ENCODE results near the gene SEL1L.

SEL1L gene

GRCh38 chr14:81571437-81571836, 37.8 kb upstream of the SEL1L start (continued):
- no peak for TF ChIP-seq INSM2 (tag by site-specific recombination; IDR thresholded peaks at IDR 0.05)
- TF ChIP-seq, protein P1, sequence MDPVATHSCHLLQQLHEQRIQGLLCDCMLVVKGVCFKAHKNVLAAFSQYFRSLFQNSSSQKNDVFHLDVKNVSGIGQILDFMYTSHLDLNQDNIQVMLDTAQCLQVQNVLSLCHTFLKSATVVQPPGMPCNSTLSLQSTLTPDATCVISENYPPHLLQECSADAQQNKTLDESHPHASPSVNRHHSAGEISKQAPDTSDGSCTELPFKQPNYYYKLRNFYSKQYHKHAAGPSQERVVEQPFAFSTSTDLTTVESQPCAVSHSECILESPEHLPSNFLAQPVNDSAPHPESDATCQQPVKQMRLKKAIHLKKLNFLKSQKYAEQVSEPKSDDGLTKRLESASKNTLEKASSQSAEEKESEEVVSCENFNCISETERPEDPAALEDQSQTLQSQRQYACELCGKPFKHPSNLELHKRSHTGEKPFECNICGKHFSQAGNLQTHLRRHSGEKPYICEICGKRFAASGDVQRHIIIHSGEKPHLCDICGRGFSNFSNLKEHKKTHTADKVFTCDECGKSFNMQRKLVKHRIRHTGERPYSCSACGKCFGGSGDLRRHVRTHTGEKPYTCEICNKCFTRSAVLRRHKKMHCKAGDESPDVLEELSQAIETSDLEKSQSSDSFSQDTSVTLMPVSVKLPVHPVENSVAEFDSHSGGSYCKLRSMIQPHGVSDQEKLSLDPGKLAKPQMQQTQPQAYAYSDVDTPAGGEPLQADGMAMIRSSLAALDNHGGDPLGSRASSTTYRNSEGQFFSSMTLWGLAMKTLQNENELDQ (tag by site-specific recombination; IDR thresholded peaks at IDR 0.05; ENCODE audit: low read depth): no peak
- TF ChIP-seq, protein P2, sequence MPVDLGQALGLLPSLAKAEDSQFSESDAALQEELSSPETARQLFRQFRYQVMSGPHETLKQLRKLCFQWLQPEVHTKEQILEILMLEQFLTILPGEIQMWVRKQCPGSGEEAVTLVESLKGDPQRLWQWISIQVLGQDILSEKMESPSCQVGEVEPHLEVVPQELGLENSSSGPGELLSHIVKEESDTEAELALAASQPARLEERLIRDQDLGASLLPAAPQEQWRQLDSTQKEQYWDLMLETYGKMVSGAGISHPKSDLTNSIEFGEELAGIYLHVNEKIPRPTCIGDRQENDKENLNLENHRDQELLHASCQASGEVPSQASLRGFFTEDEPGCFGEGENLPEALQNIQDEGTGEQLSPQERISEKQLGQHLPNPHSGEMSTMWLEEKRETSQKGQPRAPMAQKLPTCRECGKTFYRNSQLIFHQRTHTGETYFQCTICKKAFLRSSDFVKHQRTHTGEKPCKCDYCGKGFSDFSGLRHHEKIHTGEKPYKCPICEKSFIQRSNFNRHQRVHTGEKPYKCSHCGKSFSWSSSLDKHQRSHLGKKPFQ (tag by site-specific recombination; IDR thresholded peaks at IDR 0.05): no peak

GRCh38 chr14:81567302-81567701, 33.6 kb upstream of the SEL1L start:
- CTCF ChIA-PET: interaction anchor here (1.1 to 1.9 kb wide), 4 partner anchors 11 to 422 kb away, joined by 3 to 7 read pairs (median 4); no protein-coding TSS in a partner anchor
- Histone ChIP-seq H3K36me3 (ENCODE audit: control insufficient read depth in 2 of 2, insufficient read depth in 1 of 2, low read length in 2 of 2) (no peaks in the 10 kb centered on the region), H3K4me1 (ENCODE audit: control insufficient read depth, insufficient read depth, low read length) (no peaks in the 10 kb centered on the region), H3K9me3 (ENCODE audit: control insufficient read depth, insufficient read depth, low read depth, low read length) (no peaks in the 10 kb centered on the region), H3K4me3 (ENCODE audit: low read depth, low read length) (no peak overlapping the region), H3K27ac (ENCODE audit: extremely low read depth, low read depth, low read length) (no peak overlapping the region)
- POLR2A ChIA-PET: no interaction called here
- TF ChIP-seq, protein P3, sequence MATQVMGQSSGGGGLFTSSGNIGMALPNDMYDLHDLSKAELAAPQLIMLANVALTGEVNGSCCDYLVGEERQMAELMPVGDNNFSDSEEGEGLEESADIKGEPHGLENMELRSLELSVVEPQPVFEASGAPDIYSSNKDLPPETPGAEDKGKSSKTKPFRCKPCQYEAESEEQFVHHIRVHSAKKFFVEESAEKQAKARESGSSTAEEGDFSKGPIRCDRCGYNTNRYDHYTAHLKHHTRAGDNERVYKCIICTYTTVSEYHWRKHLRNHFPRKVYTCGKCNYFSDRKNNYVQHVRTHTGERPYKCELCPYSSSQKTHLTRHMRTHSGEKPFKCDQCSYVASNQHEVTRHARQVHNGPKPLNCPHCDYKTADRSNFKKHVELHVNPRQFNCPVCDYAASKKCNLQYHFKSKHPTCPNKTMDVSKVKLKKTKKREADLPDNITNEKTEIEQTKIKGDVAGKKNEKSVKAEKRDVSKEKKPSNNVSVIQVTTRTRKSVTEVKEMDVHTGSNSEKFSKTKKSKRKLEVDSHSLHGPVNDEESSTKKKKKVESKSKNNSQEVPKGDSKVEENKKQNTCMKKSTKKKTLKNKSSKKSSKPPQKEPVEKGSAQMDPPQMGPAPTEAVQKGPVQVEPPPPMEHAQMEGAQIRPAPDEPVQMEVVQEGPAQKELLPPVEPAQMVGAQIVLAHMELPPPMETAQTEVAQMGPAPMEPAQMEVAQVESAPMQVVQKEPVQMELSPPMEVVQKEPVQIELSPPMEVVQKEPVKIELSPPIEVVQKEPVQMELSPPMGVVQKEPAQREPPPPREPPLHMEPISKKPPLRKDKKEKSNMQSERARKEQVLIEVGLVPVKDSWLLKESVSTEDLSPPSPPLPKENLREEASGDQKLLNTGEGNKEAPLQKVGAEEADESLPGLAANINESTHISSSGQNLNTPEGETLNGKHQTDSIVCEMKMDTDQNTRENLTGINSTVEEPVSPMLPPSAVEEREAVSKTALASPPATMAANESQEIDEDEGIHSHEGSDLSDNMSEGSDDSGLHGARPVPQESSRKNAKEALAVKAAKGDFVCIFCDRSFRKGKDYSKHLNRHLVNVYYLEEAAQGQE (tag by site-specific recombination; IDR thresholded peaks at IDR 0.05): peak; percentile 33; the same call in 1 of the 2 replicates
- TF ChIP-seq ZNF549 (tag by site-specific recombination; IDR thresholded peaks at IDR 0.05) (no peak), KLF10 (tag by site-specific recombination; IDR thresholded peaks at IDR 0.05) (no peak)

GRCh38 chr14:81565441-81566290, 32.0 kb upstream of the SEL1L start:
- ChIA-PET CTCF (interaction anchor here (0.6 to 1.9 kb wide), 11 partner anchors 11 to 772 kb away, joined by 3 to 7 read pairs (median 4); no protein-coding TSS in a partner anchor), POLR2A (no interaction called here)
- Histone ChIP-seq H3K9me3 (ENCODE audit: control insufficient read depth, insufficient read depth, low read depth, low read length) (no peaks in the 10 kb centered on the region), H3K4me3 (ENCODE audit: low read depth, low read length) (no peak overlapping the region), H3K27ac (ENCODE audit: extremely low read depth, low read depth, low read length) (no peak overlapping the region), H3K4me1 (ENCODE audit: control insufficient read depth, insufficient read depth, low read length) (no peaks in the 10 kb centered on the region), H3K36me3 (ENCODE audit: control insufficient read depth in 2 of 2, insufficient read depth in 1 of 2, low read length in 2 of 2) (no peaks in the 10 kb centered on the region)
- TF ChIP-seq ZNF654 (tag by site-specific recombination; IDR thresholded peaks at IDR 0.05; ENCODE audit: low read depth): peak; percentile 57
- TF ChIP-seq SP2 (tag by site-specific recombination; IDR thresholded peaks at IDR 0.05): no peak

Data from HEK293 (cell line).